ENCODE measurements around the gene LRIT2. TPM values are rescaled to one million over a fixed set of nuclear protein-coding genes. Genes with fewer than 3 reads are reported as not detected.

Gene LRIT2
- total and polyA plus RNA-seq, 12 donors, result not detected

DNA sequence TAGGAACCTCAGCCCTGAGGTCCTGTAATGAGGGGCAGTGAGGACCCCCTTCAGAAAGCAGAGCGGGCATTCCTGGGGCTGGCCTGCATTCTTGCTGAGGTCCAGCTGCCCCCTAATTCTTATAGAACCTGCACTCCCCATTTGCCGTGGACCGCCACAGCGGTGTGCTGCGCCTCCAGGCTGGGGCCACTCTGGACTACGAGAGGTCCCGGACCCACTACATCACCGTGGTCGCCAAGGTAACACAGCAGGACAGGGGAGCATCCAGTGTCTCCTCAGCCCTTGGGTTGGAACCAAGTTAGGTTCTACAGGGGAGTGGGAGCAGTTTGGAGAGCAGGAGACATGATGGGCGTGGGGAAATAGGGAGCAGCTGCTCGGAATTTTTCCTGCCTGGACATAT, 23.7 kb downstream of the LRIT2 start:
- intact Hi-C loops (cut with DNase I), result no loop called here
- TF ChIP-seq CTCF (IDR thresholded peaks at IDR 0.05) (no peak), POLR2A (IDR thresholded peaks at IDR 0.05) (no peak)
- no peaks in the 10 kb centered on the region for H3K4me1 ChIP-seq (replicated peaks in 1 of 2)
- H3K27me3 ChIP-seq, result no peaks in the 10 kb centered on the region
- DNase-seq, result no peak
- H3K27ac ChIP-seq, result no peak overlapping the region
- H3K9me3 ChIP-seq (replicated peaks in 1 of 3), result no peaks in the 10 kb centered on the region
- H3K4me3 ChIP-seq, result no peak overlapping the region
- 86 to 91% (median 88%) methylated on average over 3 to 11 of the region's 11 CpGs for WGBS, 4 donors
- H3K36me3 ChIP-seq (replicated peaks in 1 of 2), result no peaks in the 10 kb centered on the region

DNA sequence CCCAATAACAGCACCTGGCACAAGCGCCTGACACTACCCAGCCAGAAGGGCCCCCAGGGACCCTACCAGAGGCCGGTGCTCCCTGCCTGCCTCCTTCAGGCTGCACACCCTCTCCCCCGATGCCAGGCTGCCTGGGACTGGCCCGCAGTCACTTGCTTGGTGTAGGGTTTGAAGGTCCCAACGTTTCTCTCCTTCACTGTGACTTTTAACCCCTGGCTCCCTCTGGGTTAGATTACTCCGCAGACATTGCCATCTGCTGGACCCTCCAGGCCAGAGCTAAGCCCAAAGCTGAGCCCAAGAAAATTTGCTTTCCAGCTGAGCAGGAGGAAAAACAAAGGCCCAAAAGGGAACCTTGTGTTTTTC, 24.1 kb downstream of the LRIT2 start:
- 50 to 72% (median 66%) methylated on average over 6 of the region's 6 CpGs for WGBS, 4 donors
- DNase-seq, result no peak
- H3K9me3 ChIP-seq (replicated peaks in 1 of 3), result no peaks in the 10 kb centered on the region
- TF ChIP-seq POLR2A (IDR thresholded peaks at IDR 0.05), result no peak
- no peak for TF ChIP-seq CTCF (IDR thresholded peaks at IDR 0.05)
- H3K4me1 ChIP-seq (replicated peaks in 1 of 2), result no peaks in the 10 kb centered on the region
- H3K4me3 ChIP-seq, result no peak overlapping the region
- H3K27me3 ChIP-seq, result no peaks in the 10 kb centered on the region
- no peak overlapping the region for H3K27ac ChIP-seq
- H3K36me3 ChIP-seq (replicated peaks in 1 of 2), result no peaks in the 10 kb centered on the region
- intact Hi-C loops (cut with DNase I), result no loop called here

- 61 to 70% (median 63%) methylated on average over 11 of the region's 11 CpGs for WGBS, 4 donors
- no peaks in the 10 kb centered on the region for H3K36me3 ChIP-seq (replicated peaks in 1 of 2)
- peaks cover 3% of the 10 kb centered on the region for H3K27me3 ChIP-seq
- no peak overlapping the region for H3K27ac ChIP-seq
- intact Hi-C loops (cut with DNase I), result no loop called here
- no peaks in the 10 kb centered on the region for H3K9me3 ChIP-seq (replicated peaks in 1 of 3)
- DNase-seq, result no peak
- H3K4me3 ChIP-seq, result no peak overlapping the region
- H3K4me1 ChIP-seq (replicated peaks in 1 of 2), result no peaks in the 10 kb centered on the region
- no peak for TF ChIP-seq POLR2A (IDR thresholded peaks at IDR 0.05)
- no peak for TF ChIP-seq CTCF (IDR thresholded peaks at IDR 0.05)
These were observed 24.7 kb downstream of the LRIT2 start for GRCh38 chr10:84200537-84201243.

DNA sequence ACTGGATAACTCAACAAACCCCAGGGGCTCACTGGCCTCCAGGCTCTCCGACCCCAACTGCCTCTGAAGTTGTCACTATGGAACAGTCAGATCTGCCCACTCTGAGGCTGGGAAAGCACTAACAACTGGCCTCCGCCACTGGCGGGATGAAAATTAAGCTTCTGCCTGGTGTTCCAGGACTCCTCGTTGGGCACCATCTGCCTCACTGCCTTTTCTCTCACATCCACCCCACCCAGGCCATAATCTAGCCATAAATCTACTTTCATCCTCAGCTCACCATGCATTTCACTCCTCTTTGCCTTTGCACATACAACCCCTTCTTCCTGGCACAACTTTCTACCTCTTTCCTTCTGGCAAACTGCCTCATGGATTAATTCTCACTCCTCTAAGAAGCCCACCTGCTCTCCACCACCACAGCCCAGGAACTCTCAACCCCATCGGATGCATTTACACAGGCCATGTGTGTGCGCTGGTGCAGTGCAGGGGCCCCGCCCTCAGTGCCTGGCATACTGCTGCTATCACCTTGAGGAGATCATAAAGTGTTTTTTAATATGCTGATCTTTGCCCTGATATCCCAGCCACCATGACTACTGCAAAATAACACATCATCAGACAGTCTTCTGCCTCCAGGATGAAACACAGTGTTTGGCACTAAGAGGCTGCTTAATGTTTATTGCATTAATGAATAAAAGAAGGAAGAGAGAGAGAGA, 27.0 kb downstream of the LRIT2 start:
- WGBS, 4 donors, result 81 to 86% (median 83%) methylated on average over 7 of the region's 7 CpGs
- H3K9me3 ChIP-seq (replicated peaks in 1 of 3), result no peaks in the 10 kb centered on the region
- H3K36me3 ChIP-seq (replicated peaks in 1 of 2), result no peaks in the 10 kb centered on the region
- no peak for DNase-seq
- H3K4me3 ChIP-seq, result no peak overlapping the region
- H3K27ac ChIP-seq, result no peak overlapping the region
- peaks cover 24% of the 10 kb centered on the region for H3K27me3 ChIP-seq
- peaks cover 8% of the 10 kb centered on the region in 2 donors for H3K4me1 ChIP-seq (replicated peaks in 1 of 2)
- TF ChIP-seq POLR2A (IDR thresholded peaks at IDR 0.05) (no peak), CTCF (IDR thresholded peaks at IDR 0.05) (no peak)
- intact Hi-C loops (cut with DNase I), result no loop called here

Measured in adrenal gland (tissue), 12 donors.